HL-60 (cell line): ENCODE results near the gene SLC35F3.

Experiments used
- GABPA ChIP-seq: IDR thresholded peaks from 2 replicates; pipeline ENCODE4 v1.6.1; 2012; ENCODE audit warnings: low read depth
- POLR2AphosphoS5 ChIP-seq: IDR thresholded peaks from 2 replicates; pipeline ENCODE4 v1.6.1; 2012; ENCODE audit warnings: low read depth
- TF ChIP-seq, protein P1 (sequence below): IDR thresholded peaks from one replicate; pipeline ENCODE4 v1.5.1; 2011; ENCODE audit warnings: low read length, control low read depth, inconsistent platforms; ENCODE audit not compliant: insufficient read depth
- TF ChIP-seq, protein P2 (sequence below): IDR thresholded peaks from 2 replicates; pipeline ENCODE4 v1.6.1; 2012; ENCODE audit warnings: low read depth; ENCODE audit not compliant: insufficient replicate concordance

GRCh38 chr1:233993651-233994050 lies 89.2 kb downstream of the SLC35F3 start:
- TF ChIP-seq, protein P1, sequence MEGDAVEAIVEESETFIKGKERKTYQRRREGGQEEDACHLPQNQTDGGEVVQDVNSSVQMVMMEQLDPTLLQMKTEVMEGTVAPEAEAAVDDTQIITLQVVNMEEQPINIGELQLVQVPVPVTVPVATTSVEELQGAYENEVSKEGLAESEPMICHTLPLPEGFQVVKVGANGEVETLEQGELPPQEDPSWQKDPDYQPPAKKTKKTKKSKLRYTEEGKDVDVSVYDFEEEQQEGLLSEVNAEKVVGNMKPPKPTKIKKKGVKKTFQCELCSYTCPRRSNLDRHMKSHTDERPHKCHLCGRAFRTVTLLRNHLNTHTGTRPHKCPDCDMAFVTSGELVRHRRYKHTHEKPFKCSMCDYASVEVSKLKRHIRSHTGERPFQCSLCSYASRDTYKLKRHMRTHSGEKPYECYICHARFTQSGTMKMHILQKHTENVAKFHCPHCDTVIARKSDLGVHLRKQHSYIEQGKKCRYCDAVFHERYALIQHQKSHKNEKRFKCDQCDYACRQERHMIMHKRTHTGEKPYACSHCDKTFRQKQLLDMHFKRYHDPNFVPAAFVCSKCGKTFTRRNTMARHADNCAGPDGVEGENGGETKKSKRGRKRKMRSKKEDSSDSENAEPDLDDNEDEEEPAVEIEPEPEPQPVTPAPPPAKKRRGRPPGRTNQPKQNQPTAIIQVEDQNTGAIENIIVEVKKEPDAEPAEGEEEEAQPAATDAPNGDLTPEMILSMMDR: no peak
- TF ChIP-seq GABPA (no peak), POLR2AphosphoS5 (no peak)
- TF ChIP-seq, protein P2, sequence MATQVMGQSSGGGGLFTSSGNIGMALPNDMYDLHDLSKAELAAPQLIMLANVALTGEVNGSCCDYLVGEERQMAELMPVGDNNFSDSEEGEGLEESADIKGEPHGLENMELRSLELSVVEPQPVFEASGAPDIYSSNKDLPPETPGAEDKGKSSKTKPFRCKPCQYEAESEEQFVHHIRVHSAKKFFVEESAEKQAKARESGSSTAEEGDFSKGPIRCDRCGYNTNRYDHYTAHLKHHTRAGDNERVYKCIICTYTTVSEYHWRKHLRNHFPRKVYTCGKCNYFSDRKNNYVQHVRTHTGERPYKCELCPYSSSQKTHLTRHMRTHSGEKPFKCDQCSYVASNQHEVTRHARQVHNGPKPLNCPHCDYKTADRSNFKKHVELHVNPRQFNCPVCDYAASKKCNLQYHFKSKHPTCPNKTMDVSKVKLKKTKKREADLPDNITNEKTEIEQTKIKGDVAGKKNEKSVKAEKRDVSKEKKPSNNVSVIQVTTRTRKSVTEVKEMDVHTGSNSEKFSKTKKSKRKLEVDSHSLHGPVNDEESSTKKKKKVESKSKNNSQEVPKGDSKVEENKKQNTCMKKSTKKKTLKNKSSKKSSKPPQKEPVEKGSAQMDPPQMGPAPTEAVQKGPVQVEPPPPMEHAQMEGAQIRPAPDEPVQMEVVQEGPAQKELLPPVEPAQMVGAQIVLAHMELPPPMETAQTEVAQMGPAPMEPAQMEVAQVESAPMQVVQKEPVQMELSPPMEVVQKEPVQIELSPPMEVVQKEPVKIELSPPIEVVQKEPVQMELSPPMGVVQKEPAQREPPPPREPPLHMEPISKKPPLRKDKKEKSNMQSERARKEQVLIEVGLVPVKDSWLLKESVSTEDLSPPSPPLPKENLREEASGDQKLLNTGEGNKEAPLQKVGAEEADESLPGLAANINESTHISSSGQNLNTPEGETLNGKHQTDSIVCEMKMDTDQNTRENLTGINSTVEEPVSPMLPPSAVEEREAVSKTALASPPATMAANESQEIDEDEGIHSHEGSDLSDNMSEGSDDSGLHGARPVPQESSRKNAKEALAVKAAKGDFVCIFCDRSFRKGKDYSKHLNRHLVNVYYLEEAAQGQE: no peak
